IPS-NIHi7 (cell line): ENCODE data around the gene C11orf91.
"Not testable (repeated sequence)": the region's sequence is repeated elsewhere in the genome, so short reads cannot be mapped to it uniquely, and the experiment has no call there.

Source experiments
- DNase-seq: peaks from one replicate; pipeline ENCODE4 v3.0.0; 2012; ENCODE audit warnings: mixed read lengths; ENCODE audit errors: extremely low spot score

The C11orf91 gene

GRCh38 chr11:33696931-33697638 lies 3.5 kb downstream of the C11orf91 start:
- no peak for DNase-seq

GRCh38 chr11:33696411-33696810 lies 4.2 kb downstream of the C11orf91 start:
- DNase-seq, result no peak

GRCh38 chr11:33695051-33695566 lies 5.5 kb downstream of the C11orf91 start:
- DNase-seq, result no peak

GRCh38 chr11:33694346-33695050 lies 6.1 kb downstream of the C11orf91 start:
- DNase-seq, result no peak

GRCh38 chr11:33692541-33692940 lies 8.1 kb downstream of the C11orf91 start:
- no peak for DNase-seq

GRCh38 chr11:33692013-33692504 lies 8.6 kb downstream of the C11orf91 start:
- DNase-seq, result no peak

- no peak for DNase-seq
Observed at GRCh38 chr11:33691066-33691864, 9.4 kb downstream of the C11orf91 start.

GRCh38 chr11:33690290-33691065 lies 10.1 kb downstream of the C11orf91 start:
- DNase-seq, result no peak

- DNase-seq, result no peak
Observed at GRCh38 chr11:33689501-33689900, 11.1 kb downstream of the C11orf91 start.

GRCh38 chr11:33689085-33689484 lies 11.5 kb downstream of the C11orf91 start:
- DNase-seq, result no peak

GRCh38 chr11:33687733-33688479 lies 12.7 kb downstream of the C11orf91 start:
- peak; percentile 78 for DNase-seq

- DNase-seq, result no peak
Observed at GRCh38 chr11:33685082-33685481, 15.5 kb downstream of the C11orf91 start.

- DNase-seq, result no peak
Observed at GRCh38 chr11:33684003-33684706, 16.5 kb downstream of the C11orf91 start.

GRCh38 chr11:33682446-33682845 lies 18.2 kb downstream of the C11orf91 start:
- DNase-seq, result no peak

- no peak for DNase-seq
Observed at GRCh38 chr11:33682019-33682418, 18.6 kb downstream of the C11orf91 start.

GRCh38 chr11:33678616-33679015 lies 22.0 kb downstream of the C11orf91 start:
- not testable (repeated sequence) for DNase-seq

GRCh38 chr11:33674035-33674814 lies 26.4 kb downstream of the C11orf91 start:
- no peak for DNase-seq

- DNase-seq, result no peak
Observed at GRCh38 chr11:33672273-33672672, 28.4 kb downstream of the C11orf91 start.
